Esophagus muscularis mucosa (tissue), 4 donors: ENCODE measurements around the gene LAMA1.

Experiments used
- CTCF ChIP-seq, 3 experiments: fragments of 200-600 bp in 2 of 3; fragments of 450-650 bp in 1 of 3; sonication (generic) in 2 of 3; IDR thresholded peaks; one replicate each; pipeline ENCODE4 v1.5.1; 2017 to 2019; ENCODE audit warnings: antibody characterized with exemption in 3 of 3, mild to moderate bottlenecking in 2 of 3, moderate library complexity in 1 of 3
- EP300 ChIP-seq: sonication (generic); formaldehyde crosslinking; IDR thresholded peaks from one replicate; pipeline ENCODE4 v1.6.1; 2017; ENCODE audit warnings: antibody characterized with exemption
- POLR2AphosphoS5 ChIP-seq, 2 donors: sonication (generic); formaldehyde crosslinking; IDR thresholded peaks; one replicate each; pipeline ENCODE4 v1.6.1; 2017; ENCODE audit warnings: antibody characterized with exemption in 2 of 2

- TF ChIP-seq CTCF (IDR thresholded peaks at IDR 0.05) (no peak), EP300 (no peak), POLR2AphosphoS5 (IDR thresholded peaks at IDR 0.05) (no peak)
Measured at GRCh38 chr18:7020995-7021777, 96.4 kb downstream of the LAMA1 start.
